CD4-positive, CD25-positive, alpha-beta regulatory T cell (primary cell): ENCODE data around the gene ZNF691. TPM values are rescaled to one million over a fixed set of nuclear protein-coding genes. Genes with fewer than 3 reads are reported as not detected.

Experiments
- ATAC-seq, 2 donors: fragments of 150-1000 bp; cut with Tn5 transposase; one replicate each; pipeline ENCODE4 v1.10.0; 2021; ENCODE audit warnings: low read depth in 2 of 2, moderate number of reproducible peaks in 2 of 2, moderate library complexity in 1 of 2
- DNase-seq, 3 donors: peaks; one replicate each; pipeline versions ENCODE4 v3.0.0 to v3.0.0-alpha.2; 2012 to 2022; ENCODE audit warnings: mixed read lengths in 1 of 3
- H3K27ac ChIP-seq: one replicate; pipeline ENCODE4 v1.7.0; 2013; ENCODE audit warnings: mild to moderate bottlenecking, low read length; ENCODE audit not compliant: insufficient read depth, poor library complexity, severe bottlenecking
- H3K27me3 ChIP-seq: one replicate; pipeline ENCODE4 v1.7.0; 2013; ENCODE audit warnings: low read length; ENCODE audit not compliant: control insufficient read depth, insufficient read depth
- H3K36me3 ChIP-seq: one replicate; pipeline ENCODE4 v1.7.0; 2013; ENCODE audit warnings: mild to moderate bottlenecking, low read length, moderate library complexity; ENCODE audit not compliant: control insufficient read depth, insufficient read depth
- H3K4me1 ChIP-seq: 2 replicates; pipeline ENCODE4 v1.7.0; 2013; ENCODE audit warnings: mild to moderate bottlenecking, low read length; ENCODE audit not compliant: insufficient read depth, control insufficient read depth, poor library complexity, severe bottlenecking
- H3K4me3 ChIP-seq: one replicate; pipeline ENCODE4 v1.7.0; 2013; ENCODE audit warnings: low read depth, mild to moderate bottlenecking, low read length, moderate library complexity
- H3K9me3 ChIP-seq, 2 experiments: 1 replicate in 1 of 2; 2 replicates in 1 of 2; pipeline ENCODE4 v1.7.0; 2013; ENCODE audit warnings: low read length in 2 of 2, mild to moderate bottlenecking in 1 of 2, moderate library complexity in 1 of 2; ENCODE audit not compliant: control insufficient read depth in 2 of 2
- H3K27ac Mint-ChIP-seq, 3 donors: one replicate each; pipeline ENCODE4 v1.8.0; 2020 to 2022; ENCODE audit warnings: mild to moderate bottlenecking in 3 of 3, mixed read lengths in 3 of 3, moderate library complexity in 2 of 3
- H3K27me3 Mint-ChIP-seq: one replicate; pipeline ENCODE4 v1.8.0; 2022; ENCODE audit warnings: mild to moderate bottlenecking, mixed read lengths
- H3K36me3 Mint-ChIP-seq: one replicate; pipeline ENCODE4 v1.8.0; 2020; ENCODE audit warnings: mixed read lengths
- H3K4me1 Mint-ChIP-seq, 4 donors: one replicate each; pipeline ENCODE4 v1.8.0; 2020 to 2022; ENCODE audit warnings: mixed read lengths in 4 of 4, mild to moderate bottlenecking in 1 of 4
- H3K4me3 Mint-ChIP-seq, 4 donors: one replicate each; pipeline ENCODE4 v1.8.0; 2020 to 2022; ENCODE audit warnings: mild to moderate bottlenecking in 4 of 4, mixed read lengths in 4 of 4, moderate library complexity in 3 of 4
- H3K9me3 Mint-ChIP-seq, 7 donors: one replicate each; pipeline ENCODE4 v1.8.0; 2020 to 2022; ENCODE audit warnings: mixed read lengths in 7 of 7, mild to moderate bottlenecking in 3 of 7, moderate library complexity in 2 of 7
- polyA plus RNA-seq, 4 donors: library from polyadenylated mRNA; unstranded; fragments of 300-500 nt; fragmentation: Illumina TruSeq; gene quantifications; one replicate each; pipeline ENCODE4 v1.2.3, GENCODE V29; 2021
- total RNA-seq: library from RNA; stranded (reverse); gene quantifications from one replicate; pipeline ENCODE4 v1.2.3, GENCODE V29; 2022

The ZNF691 gene
- total and polyA plus RNA-seq, 5 donors from 2014 or later = 5.3 to 13.7 (median 9.5) TPM

DNA sequence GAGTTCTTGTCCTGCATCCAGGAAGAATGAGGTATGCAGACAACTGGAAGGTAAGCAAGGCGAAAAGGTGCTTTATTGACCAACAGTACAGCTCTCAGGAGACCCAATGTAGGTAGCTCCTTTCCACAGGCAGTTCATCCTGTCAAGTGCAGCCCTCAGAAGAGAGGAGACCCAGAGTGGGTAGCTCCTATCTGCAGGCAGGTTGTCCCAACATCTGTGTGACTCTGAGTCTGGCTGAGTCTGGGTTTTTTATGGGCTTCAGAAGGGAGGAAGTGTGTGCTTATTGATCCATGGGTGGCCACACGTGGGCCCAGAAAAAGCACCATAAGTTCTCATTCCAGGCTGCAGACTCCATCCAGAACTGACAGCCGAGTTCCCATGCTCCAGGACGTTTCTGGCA lies 34.0 kb downstream of the ZNF691 start:
- ATAC-seq (no peak), DNase-seq (no peak)
- peaks cover 9% of the 10 kb centered on the region for H3K27me3 ChIP-seq
- Mint-ChIP-seq H3K27ac (no peak overlapping the region), H3K9me3 (peaks cover 0 to 3% (median 0%) of the 10 kb centered on the region in 7 donors), H3K4me1 (no peaks in the 10 kb centered on the region), H3K27me3 (peaks cover 19% of the 10 kb centered on the region), H3K36me3 (no peaks in the 10 kb centered on the region), H3K4me3 (no peak overlapping the region)
- H3K9me3 ChIP-seq = no peaks in the 10 kb centered on the region
- H3K4me3 ChIP-seq = no peak overlapping the region
- no peak overlapping the region for H3K27ac ChIP-seq
- H3K36me3 ChIP-seq = no peaks in the 10 kb centered on the region
- no peaks in the 10 kb centered on the region for H3K4me1 ChIP-seq

GRCh38 chr1:42886046-42886739 lies 39.8 kb downstream of the ZNF691 start:
- Histone ChIP-seq H3K36me3 (no peaks in the 10 kb centered on the region), H3K27me3 (peaks cover 4% of the 10 kb centered on the region), H3K4me1 (no peaks in the 10 kb centered on the region), H3K27ac (no peak overlapping the region), H3K9me3 (no peaks in the 10 kb centered on the region), H3K4me3 (no peak overlapping the region)
- H3K27me3 Mint-ChIP-seq = peaks cover 9% of the 10 kb centered on the region
- H3K4me3 Mint-ChIP-seq = no peak overlapping the region
- DNase-seq (no peak), ATAC-seq (no peak)
- no peaks in the 10 kb centered on the region for H3K36me3 Mint-ChIP-seq
- no peak overlapping the region for H3K27ac Mint-ChIP-seq
- H3K4me1 Mint-ChIP-seq = no peaks in the 10 kb centered on the region
- no peaks in the 10 kb centered on the region for H3K9me3 Mint-ChIP-seq

DNA sequence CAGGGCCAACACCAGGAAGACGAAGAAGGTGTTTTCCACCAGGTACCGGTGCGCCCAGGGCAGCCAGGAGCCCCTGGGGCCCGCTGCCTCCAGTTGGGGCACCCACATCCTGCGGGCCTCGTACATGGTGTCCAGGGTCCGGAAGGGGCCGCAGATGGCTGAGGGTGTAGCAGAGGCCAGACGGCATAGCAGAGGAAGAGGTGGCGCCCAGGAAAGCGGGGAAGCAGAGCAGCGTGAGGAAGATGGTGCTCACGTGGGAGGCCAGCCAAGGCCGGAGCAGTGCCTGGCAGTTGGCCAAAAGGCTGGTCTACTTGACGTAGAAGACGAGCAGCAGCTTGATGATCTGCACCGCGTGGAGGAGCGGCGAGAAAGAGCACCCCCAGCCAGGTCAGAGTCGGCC lies 40.4 kb downstream of the ZNF691 start:
- Mint-ChIP-seq H3K27me3 (peaks cover 9% of the 10 kb centered on the region), H3K36me3 (no peaks in the 10 kb centered on the region), H3K4me3 (no peak overlapping the region), H3K27ac (no peak overlapping the region), H3K4me1 (no peaks in the 10 kb centered on the region), H3K9me3 (no peaks in the 10 kb centered on the region)
- Histone ChIP-seq H3K9me3 (no peaks in the 10 kb centered on the region), H3K36me3 (no peaks in the 10 kb centered on the region), H3K27ac (no peak overlapping the region), H3K27me3 (peaks cover 2% of the 10 kb centered on the region), H3K4me3 (no peak overlapping the region), H3K4me1 (no peaks in the 10 kb centered on the region)
- ATAC-seq (no peak), DNase-seq (no peak)

- no peak overlapping the region for H3K4me3 Mint-ChIP-seq
- H3K27ac Mint-ChIP-seq = no peak overlapping the region
- no peak for ATAC-seq
These were observed 41.0 kb downstream of the ZNF691 start for GRCh38 chr1:42887366-42887765.

GRCh38 chr1:42888013-42888633 lies 41.7 kb downstream of the ZNF691 start:
- Histone ChIP-seq H3K4me3 (no peak overlapping the region), H3K27ac (no peak overlapping the region), H3K36me3 (no peaks in the 10 kb centered on the region), H3K9me3 (no peaks in the 10 kb centered on the region), H3K27me3 (peaks cover 2% of the 10 kb centered on the region), H3K4me1 (no peaks in the 10 kb centered on the region)
- Mint-ChIP-seq H3K4me1 (no peaks in the 10 kb centered on the region), H3K9me3 (no peaks in the 10 kb centered on the region), H3K36me3 (no peaks in the 10 kb centered on the region), H3K4me3 (no peak overlapping the region), H3K27me3 (peaks cover 9% of the 10 kb centered on the region), H3K27ac (no peak overlapping the region)
- ATAC-seq (no peak), DNase-seq (no peak)

More at GRCh38 chr1:42887366-42887765, 41.0 kb downstream of the ZNF691 start:
- H3K36me3 ChIP-seq = no peaks in the 10 kb centered on the region
- H3K4me3 ChIP-seq = no peak overlapping the region
- peaks cover 9% of the 10 kb centered on the region for H3K27me3 Mint-ChIP-seq
- no peaks in the 10 kb centered on the region for H3K9me3 ChIP-seq
- peaks cover 2% of the 10 kb centered on the region for H3K27me3 ChIP-seq
- no peaks in the 10 kb centered on the region for H3K36me3 Mint-ChIP-seq
- no peaks in the 10 kb centered on the region for H3K4me1 Mint-ChIP-seq
- no peak for DNase-seq
- no peaks in the 10 kb centered on the region for H3K9me3 Mint-ChIP-seq
- H3K4me1 ChIP-seq = no peaks in the 10 kb centered on the region
- H3K27ac ChIP-seq = no peak overlapping the region

DNA sequence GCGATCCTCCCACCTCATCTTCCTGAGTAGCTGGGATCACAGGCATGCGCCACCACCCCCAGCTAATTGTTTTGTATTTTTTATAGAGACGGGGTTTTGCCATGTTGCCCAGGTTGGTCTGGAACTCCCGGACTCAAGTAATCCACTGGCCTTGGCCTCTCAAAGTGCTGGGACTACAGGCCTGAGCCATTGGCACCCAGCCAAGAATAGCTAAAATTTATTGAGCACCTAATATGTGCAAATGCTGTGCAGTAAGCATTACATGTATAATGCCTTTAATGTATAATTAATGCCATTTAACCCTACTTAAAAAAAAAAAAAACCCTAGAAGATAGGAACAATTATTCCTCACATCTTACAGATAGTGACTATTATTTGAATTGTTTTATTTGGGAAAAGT lies 42.9 kb downstream of the ZNF691 start:
- Mint-ChIP-seq H3K4me1 (no peaks in the 10 kb centered on the region), H3K4me3 (no peak overlapping the region), H3K27ac (no peak overlapping the region), H3K9me3 (no peaks in the 10 kb centered on the region), H3K36me3 (no peaks in the 10 kb centered on the region), H3K27me3 (peaks cover 9% of the 10 kb centered on the region)
- H3K27ac ChIP-seq = no peak overlapping the region
- no peaks in the 10 kb centered on the region for H3K36me3 ChIP-seq
- no peak for ATAC-seq
- DNase-seq = no peak
- no peak overlapping the region for H3K4me3 ChIP-seq
- no peaks in the 10 kb centered on the region for H3K27me3 ChIP-seq
- H3K4me1 ChIP-seq = no peaks in the 10 kb centered on the region
- H3K9me3 ChIP-seq = no peaks in the 10 kb centered on the region

GRCh38 chr1:42891465-42892138 lies 45.2 kb downstream of the ZNF691 start:
- Mint-ChIP-seq H3K4me1 (no peaks in the 10 kb centered on the region), H3K27ac (peak overlapping the region in 1 of 3 donors; percentile 39), H3K36me3 (no peaks in the 10 kb centered on the region), H3K27me3 (peaks cover 9% of the 10 kb centered on the region), H3K9me3 (peaks cover 0 to 1% (median 0%) of the 10 kb centered on the region in 7 donors), H3K4me3 (no peak overlapping the region)
- no peak overlapping the region for H3K27ac ChIP-seq
- no peaks in the 10 kb centered on the region for H3K4me1 ChIP-seq
- no peak overlapping the region for H3K4me3 ChIP-seq
- H3K27me3 ChIP-seq = no peaks in the 10 kb centered on the region
- no peaks in the 10 kb centered on the region for H3K9me3 ChIP-seq
- H3K36me3 ChIP-seq = no peaks in the 10 kb centered on the region
- DNase-seq (no peak), ATAC-seq (no peak)
